HCT116 (cell line): ENCODE results near the gene JPH3. TPM values are rescaled to one million over a fixed set of nuclear protein-coding genes. Genes with fewer than 3 reads are reported as not detected.

Experiments used
- ATAC-seq: fragments of 200-7000 bp; cut with Tn5 transposase; 2 replicates; pipeline ENCODE4 v1.9.1; 2020; ENCODE audit warnings: mild to moderate bottlenecking, moderate library complexity
- BruUV-seq: library from RNA; stranded (reverse); fragments of 400-500 nt; replicated peaks from 2 replicates; lab custom pipeline; 2021; lab: Mats Ljungman, UMichigan
- CTCF ChIA-PET: fragments of 300-600 bp; sonication (Branson Sonifier 250); formaldehyde crosslinking; loops from one replicate; lab custom pipeline; 2021; ENCODE audit warnings: antibody characterized with exemption; lab: Charles Lee
- POLR2A ChIA-PET: fragments of 300-600, 350-600 bp; sonication (Branson Sonifier 250); formaldehyde crosslinking; loops from one replicate; lab custom pipeline; 2021; ENCODE audit warnings: antibody characterized with exemption; lab: Charles Lee
- RAD21 ChIA-PET, 2 experiments: fragments of 300-600 bp; sonication (Branson Sonifier 250); formaldehyde crosslinking; loops; one replicate each; lab custom pipeline; 2023; ENCODE audit warnings: low total read pairs in 2 of 2; ENCODE audit not compliant: uncharacterized antibody in 2 of 2, unreplicated experiment in 2 of 2, low non-redundant PET in 1 of 2; lab: Charles Lee
- DNase-seq: peaks from one replicate; pipeline ENCODE4 v3.0.0-alpha.2; 2010; ENCODE audit warnings: low read depth, low spot score
- H2AFZ ChIP-seq: fragments of 200-600 bp; shearing (Covaris generic), sonication (generic); 2 replicates; pipeline ENCODE4 v1.6.1; 2017; ENCODE audit warnings: low read depth, mixed run types, mixed read lengths, antibody characterized with exemption, low read length; ENCODE audit not compliant: poor library complexity, severe bottlenecking
- H3K27ac ChIP-seq: 2 replicates; pipeline ENCODE4 v1.5.1; 2012; ENCODE audit warnings: low read depth, low read length
- H3K27me3 ChIP-seq: fragments of 200-600 bp; sonication (generic); 2 replicates; pipeline ENCODE4 v1.6.1; 2016; ENCODE audit warnings: mixed run types, low read length, mixed read lengths; ENCODE audit not compliant: insufficient read depth
- H3K36me3 ChIP-seq, 2 experiments: fragments of 200-500 bp in 1 of 2; fragments of 200-600 bp in 1 of 2; sonication (Bioruptor generic) in 1 of 2; sonication (generic) in 1 of 2; 2 replicates each; pipeline versions ENCODE4 v1.5.1 to v1.6.1; 2014 to 2016; ENCODE audit warnings: low read length in 2 of 2, inconsistent platforms in 1 of 2, mixed read lengths in 1 of 2, mixed run types in 1 of 2; ENCODE audit not compliant: insufficient read depth in 2 of 2, control insufficient read depth in 1 of 2
- H3K4me1 ChIP-seq, 2 experiments: fragments of 200-600 bp in 1 of 2; sonication (generic) in 1 of 2; 2 replicates each; pipeline versions ENCODE4 v1.5.1 to v1.6.1; 2012 to 2017; ENCODE audit warnings: low read length in 2 of 2, inconsistent platforms in 1 of 2, mild to moderate bottlenecking in 1 of 2, mixed read lengths in 1 of 2, mixed run types in 1 of 2, moderate library complexity in 1 of 2; ENCODE audit not compliant: insufficient read depth in 2 of 2, control insufficient read depth in 1 of 2
- H3K4me2 ChIP-seq: fragments of 200-600 bp; sonication (generic); 2 replicates; pipeline ENCODE4 v1.6.1; 2017; ENCODE audit warnings: mixed run types, low read length, mixed read lengths
- H3K4me3 ChIP-seq, 2 experiments: fragments of 200-600 bp in 1 of 2; sonication (generic) in 1 of 2; replicated peaks in 1 of 2; 2 replicates each; pipeline ENCODE4 v1.5.1; 2011 to 2016; ENCODE audit warnings: low read length in 2 of 2, control low read depth in 1 of 2, low read depth in 1 of 2, mild to moderate bottlenecking in 1 of 2, mixed read lengths in 1 of 2, mixed run types in 1 of 2
- H3K79me2 ChIP-seq: fragments of 200-600 bp; sonication (generic); 2 replicates; pipeline ENCODE4 v1.6.1; 2017; ENCODE audit warnings: mild to moderate bottlenecking, mixed run types, low read length, moderate library complexity, mixed read lengths; ENCODE audit not compliant: insufficient read depth
- H3K9ac ChIP-seq: fragments of 200-600 bp; sonication (generic); 2 replicates; pipeline ENCODE4 v1.6.1; 2016; ENCODE audit warnings: low read length, mixed read lengths
- H3K9me2 ChIP-seq: fragments of 200-600 bp; sonication (generic), shearing (Covaris generic); 2 replicates; pipeline ENCODE4 v1.6.1; 2017; ENCODE audit warnings: mixed run types, mild to moderate bottlenecking, moderate library complexity; ENCODE audit not compliant: insufficient read depth
- H3K9me3 ChIP-seq, 2 experiments: fragments of 200-500 bp in 1 of 2; fragments of 200-600 bp in 1 of 2; sonication (Bioruptor generic) in 1 of 2; sonication (generic) in 1 of 2; 2 replicates each; pipeline ENCODE4 v1.6.1; 2014 to 2017; ENCODE audit warnings: low read length in 2 of 2, mixed read lengths in 2 of 2, inconsistent platforms in 1 of 2, low read depth in 1 of 2, mild to moderate bottlenecking in 1 of 2, mixed run types in 1 of 2, moderate library complexity in 1 of 2; ENCODE audit not compliant: control insufficient read depth in 1 of 2, insufficient read depth in 1 of 2
- H4K20me1 ChIP-seq: fragments of 200-600 bp; sonication (generic), shearing (Covaris generic); 2 replicates; pipeline ENCODE4 v1.6.1; 2017; ENCODE audit warnings: mixed run types, mild to moderate bottlenecking, moderate library complexity; ENCODE audit not compliant: insufficient read depth
- CBX3 ChIP-seq: IDR thresholded peaks from 2 replicates; pipeline ENCODE4 v1.6.1; 2012; ENCODE audit warnings: low read depth
- EGR1 ChIP-seq: IDR thresholded peaks from 2 replicates; pipeline ENCODE4 v1.6.1; 2012; ENCODE audit warnings: low read depth
- JUND ChIP-seq: IDR thresholded peaks from 2 replicates; pipeline ENCODE4 v1.6.1; 2012
- POLR2AphosphoS5 ChIP-seq: IDR thresholded peaks from 2 replicates; pipeline ENCODE4 v1.6.1; 2011; ENCODE audit warnings: mild to moderate bottlenecking, low read depth, low read length, moderate library complexity
- SIN3A ChIP-seq: IDR thresholded peaks from 2 replicates; pipeline ENCODE4 v1.6.1; 2012; ENCODE audit warnings: low read depth
- TCF7L2 ChIP-seq: IDR thresholded peaks from 2 replicates; pipeline ENCODE4 v1.7.0; 2011; ENCODE audit warnings: borderline replicate concordance, inconsistent platforms; ENCODE audit not compliant: insufficient read depth, insufficient read length; ENCODE audit errors: extremely low read depth
- intact Hi-C: fragments of 100-400 bp; cut with micrococcal nuclease; formaldehyde crosslinking; loops from 2 replicates; pipeline ENCODE4 v1.10.0; 2022
- total RNA-seq: library from RNA; stranded (reverse); gene quantifications from one replicate; pipeline ENCODE4 v1.2.1, GENCODE V29; 2021; ENCODE audit not compliant: unreplicated experiment
- TF ChIP-seq, protein P1 (sequence below): IDR thresholded peaks from 2 replicates; pipeline ENCODE4 v1.6.1; 2012; ENCODE audit warnings: low read depth
- TF ChIP-seq, protein P2 (sequence below): IDR thresholded peaks from 2 replicates; pipeline ENCODE4 v1.6.1; 2012

The JPH3 gene
- total RNA-seq, 1 experiment from 2014 or later = 0.10 TPM

- Histone ChIP-seq H3K36me3 (no peaks in the 10 kb centered on the region), H3K27me3 (peaks cover 4% of the 10 kb centered on the region; the same call in 1 of the 2 replicates), H3K4me2 (no peak overlapping the region), H3K27ac (no peak overlapping the region), H3K9me3 (no peaks in the 10 kb centered on the region), H3K79me2 (no peaks in the 10 kb centered on the region), H4K20me1 (no peaks in the 10 kb centered on the region), H3K9ac (no peak overlapping the region), H3K9me2 (no peaks in the 10 kb centered on the region), H2AFZ (no peak overlapping the region), H3K4me3 (no peak overlapping the region), H3K4me1 (no peaks in the 10 kb centered on the region)
- TF ChIP-seq POLR2AphosphoS5 = no peak
- no TSS peak for BruUV-seq
- RAD21 ChIA-PET = no interaction called here
- intact Hi-C loops = no loop called here
- no peak for DNase-seq
- no peak for ATAC-seq
- CTCF ChIA-PET = no interaction called here
- POLR2A ChIA-PET = no interaction called here
Observed at GRCh38 chr16:87688876-87689815, 86.8 kb downstream of the JPH3 start.

DNA sequence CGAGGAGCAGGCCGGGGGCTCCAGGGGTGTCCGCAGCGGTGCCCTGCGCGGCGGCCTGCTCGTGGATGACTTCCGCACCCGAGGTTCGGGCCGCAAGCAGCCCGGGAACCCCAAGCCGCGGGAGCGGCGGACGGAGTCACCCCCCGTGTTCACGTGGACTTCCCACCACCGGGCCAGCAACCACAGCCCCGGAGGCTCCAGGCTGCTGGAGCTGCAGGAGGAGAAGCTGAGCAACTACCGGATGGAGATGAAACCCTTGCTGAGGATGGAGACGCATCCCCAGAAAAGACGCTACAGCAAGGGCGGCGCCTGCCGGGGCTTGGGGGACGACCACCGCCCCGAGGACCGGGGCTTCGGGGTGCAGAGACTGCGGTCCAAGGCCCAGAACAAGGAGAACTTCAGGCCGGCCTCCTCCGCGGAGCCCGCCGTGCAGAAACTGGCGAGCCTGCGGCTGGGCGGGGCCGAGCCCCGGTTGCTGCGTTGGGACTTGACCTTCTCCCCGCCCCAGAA lies 87.7 kb downstream of the JPH3 start:
- H2AFZ ChIP-seq = no peak overlapping the region
- RAD21 ChIA-PET = no interaction called here
- H3K4me2 ChIP-seq = no peak overlapping the region
- BruUV-seq = no TSS peak
- H3K4me3 ChIP-seq = no peak overlapping the region
- H3K4me1 ChIP-seq = no peaks in the 10 kb centered on the region
- DNase-seq = no peak
- CTCF ChIA-PET = no interaction called here
- no peaks in the 10 kb centered on the region for H4K20me1 ChIP-seq
- H3K27ac ChIP-seq = no peak overlapping the region
- no peak for TF ChIP-seq JUND
- no peak for TF ChIP-seq CBX3
- no peak for TF ChIP-seq TCF7L2
- TF ChIP-seq EGR1 = no peak
- TF ChIP-seq, protein P1, sequence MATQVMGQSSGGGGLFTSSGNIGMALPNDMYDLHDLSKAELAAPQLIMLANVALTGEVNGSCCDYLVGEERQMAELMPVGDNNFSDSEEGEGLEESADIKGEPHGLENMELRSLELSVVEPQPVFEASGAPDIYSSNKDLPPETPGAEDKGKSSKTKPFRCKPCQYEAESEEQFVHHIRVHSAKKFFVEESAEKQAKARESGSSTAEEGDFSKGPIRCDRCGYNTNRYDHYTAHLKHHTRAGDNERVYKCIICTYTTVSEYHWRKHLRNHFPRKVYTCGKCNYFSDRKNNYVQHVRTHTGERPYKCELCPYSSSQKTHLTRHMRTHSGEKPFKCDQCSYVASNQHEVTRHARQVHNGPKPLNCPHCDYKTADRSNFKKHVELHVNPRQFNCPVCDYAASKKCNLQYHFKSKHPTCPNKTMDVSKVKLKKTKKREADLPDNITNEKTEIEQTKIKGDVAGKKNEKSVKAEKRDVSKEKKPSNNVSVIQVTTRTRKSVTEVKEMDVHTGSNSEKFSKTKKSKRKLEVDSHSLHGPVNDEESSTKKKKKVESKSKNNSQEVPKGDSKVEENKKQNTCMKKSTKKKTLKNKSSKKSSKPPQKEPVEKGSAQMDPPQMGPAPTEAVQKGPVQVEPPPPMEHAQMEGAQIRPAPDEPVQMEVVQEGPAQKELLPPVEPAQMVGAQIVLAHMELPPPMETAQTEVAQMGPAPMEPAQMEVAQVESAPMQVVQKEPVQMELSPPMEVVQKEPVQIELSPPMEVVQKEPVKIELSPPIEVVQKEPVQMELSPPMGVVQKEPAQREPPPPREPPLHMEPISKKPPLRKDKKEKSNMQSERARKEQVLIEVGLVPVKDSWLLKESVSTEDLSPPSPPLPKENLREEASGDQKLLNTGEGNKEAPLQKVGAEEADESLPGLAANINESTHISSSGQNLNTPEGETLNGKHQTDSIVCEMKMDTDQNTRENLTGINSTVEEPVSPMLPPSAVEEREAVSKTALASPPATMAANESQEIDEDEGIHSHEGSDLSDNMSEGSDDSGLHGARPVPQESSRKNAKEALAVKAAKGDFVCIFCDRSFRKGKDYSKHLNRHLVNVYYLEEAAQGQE = no peak
- TF ChIP-seq, protein P2, sequence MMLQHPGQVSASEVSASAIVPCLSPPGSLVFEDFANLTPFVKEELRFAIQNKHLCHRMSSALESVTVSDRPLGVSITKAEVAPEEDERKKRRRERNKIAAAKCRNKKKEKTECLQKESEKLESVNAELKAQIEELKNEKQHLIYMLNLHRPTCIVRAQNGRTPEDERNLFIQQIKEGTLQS = no peak
- TF ChIP-seq SIN3A = no peak
- peaks cover 4% of the 10 kb centered on the region; the same call in 1 of the 2 replicates for H3K27me3 ChIP-seq
- intact Hi-C loops = no loop called here
- no peak overlapping the region for H3K9ac ChIP-seq
- no peak for ATAC-seq
- no peaks in the 10 kb centered on the region for H3K79me2 ChIP-seq
- no peaks in the 10 kb centered on the region for H3K9me2 ChIP-seq
- H3K36me3 ChIP-seq = no peaks in the 10 kb centered on the region
- H3K9me3 ChIP-seq = no peaks in the 10 kb centered on the region
- POLR2A ChIA-PET = no interaction called here
